Central memory CD8-positive, alpha-beta T cell (primary cell): ENCODE data around the gene CDH20.
"Not testable (repeated sequence)": the region's sequence is repeated elsewhere in the genome, so short reads cannot be mapped to it uniquely, and the experiment has no call there.

Source experiments
- ATAC-seq: fragments of 150-1000 bp; cut with Tn5 transposase; replicated peaks from 2 replicates; pipeline ENCODE4 v1.10.0; 2022; ENCODE audit warnings: mild to moderate bottlenecking, moderate FRiP score, moderate number of reproducible peaks; ENCODE audit not compliant: poor library complexity, severe bottlenecking; ENCODE audit errors: extremely low read depth
- DNase-seq, 2 donors: peaks; one replicate each; pipeline ENCODE4 v3.0.0; 2021; ENCODE audit warnings: low spot score in 2 of 2
- H3K27ac Mint-ChIP-seq: one replicate; pipeline ENCODE4 v1.8.0; 2022; ENCODE audit warnings: low read depth, mild to moderate bottlenecking, moderate library complexity, mixed read lengths
- H3K27me3 Mint-ChIP-seq: one replicate; pipeline ENCODE4 v1.8.0; 2022; ENCODE audit warnings: mixed read lengths
- H3K36me3 Mint-ChIP-seq: one replicate; pipeline ENCODE4 v1.8.0; 2022; ENCODE audit warnings: mild to moderate bottlenecking, moderate library complexity, mixed read lengths; ENCODE audit not compliant: insufficient read depth
- H3K4me1 Mint-ChIP-seq: one replicate; pipeline ENCODE4 v1.8.0; 2022; ENCODE audit warnings: mixed read lengths
- H3K4me3 Mint-ChIP-seq: one replicate; pipeline ENCODE4 v1.8.0; 2022; ENCODE audit warnings: mild to moderate bottlenecking, moderate library complexity, mixed read lengths
- H3K9me3 Mint-ChIP-seq: one replicate; pipeline ENCODE4 v1.8.0; 2022; ENCODE audit warnings: mixed read lengths

The CDH20 gene

GRCh38 chr18:61360404-61361383 lies 27.5 kb downstream of the CDH20 start:
- H3K27ac Mint-ChIP-seq: no peak overlapping the region
- H3K9me3 Mint-ChIP-seq: peaks cover 13% of the 10 kb centered on the region
- ATAC-seq (no peak), DNase-seq (no peak)
- no peaks in the 10 kb centered on the region for H3K27me3 Mint-ChIP-seq
- no peak overlapping the region for H3K4me3 Mint-ChIP-seq
- no peaks in the 10 kb centered on the region for H3K4me1 Mint-ChIP-seq
- no peaks in the 10 kb centered on the region for H3K36me3 Mint-ChIP-seq

GRCh38 chr18:61362511-61362910 lies 29.3 kb downstream of the CDH20 start:
- ATAC-seq: no peak
- H3K9me3 Mint-ChIP-seq: peaks cover 13% of the 10 kb centered on the region
- no peak for DNase-seq
- H3K27ac Mint-ChIP-seq: no peak overlapping the region
- H3K36me3 Mint-ChIP-seq: no peaks in the 10 kb centered on the region
- H3K27me3 Mint-ChIP-seq: no peaks in the 10 kb centered on the region
- H3K4me1 Mint-ChIP-seq: no peaks in the 10 kb centered on the region
- H3K4me3 Mint-ChIP-seq: no peak overlapping the region

GRCh38 chr18:61364953-61365352 lies 31.7 kb downstream of the CDH20 start:
- Mint-ChIP-seq H3K9me3 (peaks cover 12% of the 10 kb centered on the region), H3K36me3 (no peaks in the 10 kb centered on the region), H3K4me3 (no peak overlapping the region), H3K27ac (no peak overlapping the region), H3K27me3 (no peaks in the 10 kb centered on the region), H3K4me1 (no peaks in the 10 kb centered on the region)
- ATAC-seq (no peak), DNase-seq (no peak)

- Mint-ChIP-seq H3K27ac (no peak overlapping the region), H3K9me3 (peaks cover 12% of the 10 kb centered on the region), H3K4me3 (no peak overlapping the region), H3K36me3 (no peaks in the 10 kb centered on the region), H3K4me1 (no peaks in the 10 kb centered on the region), H3K27me3 (no peaks in the 10 kb centered on the region)
- DNase-seq (no peak), ATAC-seq (no peak)
These were observed 34.8 kb downstream of the CDH20 start for GRCh38 chr18:61368001-61368400.

GRCh38 chr18:61369671-61370070 lies 36.4 kb downstream of the CDH20 start:
- not testable (repeated sequence) for H3K27me3 Mint-ChIP-seq, H3K36me3 Mint-ChIP-seq, ATAC-seq, DNase-seq, H3K4me3 Mint-ChIP-seq, H3K27ac Mint-ChIP-seq, H3K4me1 Mint-ChIP-seq
- peaks cover 17% of the 10 kb centered on the region for H3K9me3 Mint-ChIP-seq

- Mint-ChIP-seq H3K27ac (no peak overlapping the region), H3K4me3 (no peak overlapping the region), H3K9me3 (peaks cover 12% of the 10 kb centered on the region), H3K36me3 (no peaks in the 10 kb centered on the region), H3K27me3 (no peaks in the 10 kb centered on the region), H3K4me1 (no peaks in the 10 kb centered on the region)
- ATAC-seq: no peak
- DNase-seq: no peak
These were observed 37.9 kb downstream of the CDH20 start for GRCh38 chr18:61371111-61371510.

- H3K4me1 Mint-ChIP-seq: no peaks in the 10 kb centered on the region
- ATAC-seq: no peak
- H3K36me3 Mint-ChIP-seq: no peaks in the 10 kb centered on the region
- H3K27ac Mint-ChIP-seq: no peak overlapping the region
- H3K9me3 Mint-ChIP-seq: peaks cover 10% of the 10 kb centered on the region
- DNase-seq: no peak
- no peak overlapping the region for H3K4me3 Mint-ChIP-seq
- H3K27me3 Mint-ChIP-seq: no peaks in the 10 kb centered on the region
These were observed 46.6 kb downstream of the CDH20 start for GRCh38 chr18:61379827-61380226.

- Mint-ChIP-seq H3K4me3 (no peak overlapping the region), H3K27me3 (no peaks in the 10 kb centered on the region), H3K9me3 (no peaks in the 10 kb centered on the region), H3K36me3 (no peaks in the 10 kb centered on the region), H3K27ac (no peak overlapping the region), H3K4me1 (no peaks in the 10 kb centered on the region)
- no peak for DNase-seq
- ATAC-seq: no peak
These were observed 54.8 kb downstream of the CDH20 start for GRCh38 chr18:61388010-61388409.

GRCh38 chr18:61394983-61395382 lies 61.8 kb downstream of the CDH20 start:
- no peak overlapping the region for H3K27ac Mint-ChIP-seq
- ATAC-seq (no peak), DNase-seq (no peak)
- no peaks in the 10 kb centered on the region for H3K36me3 Mint-ChIP-seq
- H3K9me3 Mint-ChIP-seq: no peaks in the 10 kb centered on the region
- H3K27me3 Mint-ChIP-seq: no peaks in the 10 kb centered on the region
- H3K4me3 Mint-ChIP-seq: no peak overlapping the region
- no peaks in the 10 kb centered on the region for H3K4me1 Mint-ChIP-seq

- Mint-ChIP-seq H3K36me3 (no peaks in the 10 kb centered on the region), H3K9me3 (no peaks in the 10 kb centered on the region), H3K4me1 (no peaks in the 10 kb centered on the region), H3K27me3 (no peaks in the 10 kb centered on the region), H3K27ac (no peak overlapping the region), H3K4me3 (no peak overlapping the region)
- ATAC-seq (no peak), DNase-seq (no peak)
These were observed 64.0 kb downstream of the CDH20 start for GRCh38 chr18:61397222-61397621.

GRCh38 chr18:61398961-61399705 lies 65.9 kb downstream of the CDH20 start:
- Mint-ChIP-seq H3K4me3 (no peak overlapping the region), H3K27ac (no peak overlapping the region), H3K27me3 (no peaks in the 10 kb centered on the region), H3K4me1 (no peaks in the 10 kb centered on the region), H3K9me3 (no peaks in the 10 kb centered on the region), H3K36me3 (no peaks in the 10 kb centered on the region)
- ATAC-seq (no peak), DNase-seq (no peak)

GRCh38 chr18:61400016-61400635 lies 66.9 kb downstream of the CDH20 start:
- ATAC-seq: no peak
- Mint-ChIP-seq H3K9me3 (no peaks in the 10 kb centered on the region), H3K4me3 (no peak overlapping the region), H3K27me3 (no peaks in the 10 kb centered on the region), H3K27ac (no peak overlapping the region), H3K4me1 (no peaks in the 10 kb centered on the region), H3K36me3 (no peaks in the 10 kb centered on the region)
- DNase-seq: no peak
